A673 (cell line): ENCODE data around the gene MYBPHL.

ENCODE experiments used
- EZH2 ChIP-seq: fragments of 200-600 bp; sonication (generic); IDR thresholded peaks from 2 replicates; pipeline ENCODE4 v1.6.1; 2017; ENCODE audit warnings: borderline replicate concordance, low read depth, mild to moderate bottlenecking, mixed read lengths, antibody characterized with exemption, low read length; ENCODE audit not compliant: poor library complexity, severe bottlenecking
- TF ChIP-seq, protein P1 (sequence below): fragments of 300-800, 200-600 bp; sonication (generic); conservative IDR thresholded peaks from 2 replicates; pipeline ENCODE4 v1.5.1; 2017; ENCODE audit warnings: low read depth, mild to moderate bottlenecking, antibody characterized with exemption, low read length, moderate library complexity, mixed read lengths

DNA sequence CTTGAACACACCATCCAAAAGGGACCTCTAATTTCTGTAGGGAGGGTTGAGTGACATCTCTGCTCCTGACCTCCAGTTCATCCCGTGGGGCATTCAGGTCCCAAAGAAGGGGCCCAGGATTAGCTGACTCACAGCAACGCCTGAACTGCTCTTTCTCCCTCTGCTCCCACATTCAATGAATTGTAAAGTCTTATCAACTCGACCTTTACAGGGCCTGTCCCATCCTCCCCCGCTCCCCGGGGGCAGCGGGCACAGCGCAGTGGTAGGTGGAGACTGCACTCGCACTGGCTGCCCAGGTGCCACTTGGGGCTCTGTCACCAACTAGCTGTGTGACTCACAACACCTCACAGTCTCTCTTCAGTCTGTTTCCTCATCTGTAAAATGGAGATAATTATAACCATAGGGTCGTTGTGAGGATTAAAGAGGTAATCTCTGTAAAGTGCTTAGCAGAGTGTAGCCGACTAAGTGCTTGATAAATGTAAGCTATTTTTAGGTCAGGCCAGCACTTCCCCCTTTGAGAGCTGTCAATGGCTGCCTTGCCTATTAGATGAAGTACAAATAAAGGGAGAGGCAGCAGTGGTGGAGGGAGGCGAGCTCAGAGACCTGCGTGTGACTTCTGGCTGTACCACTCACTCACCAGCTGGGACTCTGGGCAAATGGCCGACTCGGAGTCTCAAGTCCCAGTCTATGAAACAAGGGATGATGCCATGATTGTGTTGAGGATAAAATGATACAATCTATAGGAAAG lies 637 bp upstream of the MYBPHL start:
- TF ChIP-seq, protein P1, sequence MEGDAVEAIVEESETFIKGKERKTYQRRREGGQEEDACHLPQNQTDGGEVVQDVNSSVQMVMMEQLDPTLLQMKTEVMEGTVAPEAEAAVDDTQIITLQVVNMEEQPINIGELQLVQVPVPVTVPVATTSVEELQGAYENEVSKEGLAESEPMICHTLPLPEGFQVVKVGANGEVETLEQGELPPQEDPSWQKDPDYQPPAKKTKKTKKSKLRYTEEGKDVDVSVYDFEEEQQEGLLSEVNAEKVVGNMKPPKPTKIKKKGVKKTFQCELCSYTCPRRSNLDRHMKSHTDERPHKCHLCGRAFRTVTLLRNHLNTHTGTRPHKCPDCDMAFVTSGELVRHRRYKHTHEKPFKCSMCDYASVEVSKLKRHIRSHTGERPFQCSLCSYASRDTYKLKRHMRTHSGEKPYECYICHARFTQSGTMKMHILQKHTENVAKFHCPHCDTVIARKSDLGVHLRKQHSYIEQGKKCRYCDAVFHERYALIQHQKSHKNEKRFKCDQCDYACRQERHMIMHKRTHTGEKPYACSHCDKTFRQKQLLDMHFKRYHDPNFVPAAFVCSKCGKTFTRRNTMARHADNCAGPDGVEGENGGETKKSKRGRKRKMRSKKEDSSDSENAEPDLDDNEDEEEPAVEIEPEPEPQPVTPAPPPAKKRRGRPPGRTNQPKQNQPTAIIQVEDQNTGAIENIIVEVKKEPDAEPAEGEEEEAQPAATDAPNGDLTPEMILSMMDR: no peak
- TF ChIP-seq EZH2: no peak
